Measurements from ENCODE around the gene GPR4. TPM values are rescaled to one million over a fixed set of nuclear protein-coding genes. Genes with fewer than 3 reads are reported as not detected.

The GPR4 gene
- total RNA-seq, 1 donor from 2014 or later = 0.30 TPM

- H3K27me3 ChIP-seq (ENCODE audit: insufficient read depth, low read length) = no peaks in the 10 kb centered on the region
- H3K4me1 ChIP-seq (ENCODE audit: insufficient read depth, low read length) = peaks cover 9% of the 10 kb centered on the region
- H3K9me3 Mint-ChIP-seq (ENCODE audit: unreplicated experiment) = no peaks in the 10 kb centered on the region
- FAIRE-seq = no peak
- H3K79me2 ChIP-seq (ENCODE audit: insufficient read depth, low read length) = peaks cover 29% of the 10 kb centered on the region
- H3K27ac Mint-ChIP-seq (ENCODE audit: unreplicated experiment) = no peak overlapping the region
- no peak overlapping the region for H3K4me2 ChIP-seq (ENCODE audit: low read length)
- H3K4me3 ChIP-seq (ENCODE audit: insufficient read depth, low read depth, low read length) = no peak overlapping the region
- H3K9me3 ChIP-seq (ENCODE audit: insufficient read depth, low read depth, low read length) = no peaks in the 10 kb centered on the region
- H3K4me3 Mint-ChIP-seq (ENCODE audit: unreplicated experiment) = no peak overlapping the region
- H3K4me1 Mint-ChIP-seq (ENCODE audit: low read depth, unreplicated experiment) = no peaks in the 10 kb centered on the region
- TF ChIP-seq CTCF (IDR thresholded peaks at IDR 0.05; ENCODE audit: insufficient read depth, low read depth, low read length) = peak; percentile 77
- TF ChIP-seq EZH2 (IDR thresholded peaks at IDR 0.05; ENCODE audit: insufficient read depth, low read length) = no peak
- no peaks in the 10 kb centered on the region for H3K27me3 Mint-ChIP-seq (ENCODE audit: low read depth, unreplicated experiment)
- H3K27ac ChIP-seq (ENCODE audit: low read depth, low read length) = no peak overlapping the region
- H3K9ac ChIP-seq (ENCODE audit: low read length) = no peak overlapping the region
- no peak for DNase-seq (ENCODE audit: low read depth)
- no peaks in the 10 kb centered on the region for H3K36me3 Mint-ChIP-seq (ENCODE audit: low read depth, unreplicated experiment)
- peaks cover 20% of the 10 kb centered on the region for H4K20me1 ChIP-seq (ENCODE audit: insufficient read depth, low read length)
- no peaks in the 10 kb centered on the region for H3K36me3 ChIP-seq (ENCODE audit: insufficient read depth, low read length)
- no peak overlapping the region for H2AFZ ChIP-seq (ENCODE audit: low read depth, low read length)
Measured at GRCh38 chr19:45569619-45570421, 32.2 kb downstream of the GPR4 start.

- Histone ChIP-seq H3K4me2 (ENCODE audit: low read length) (peak overlapping the region; percentile 37), H3K36me3 (ENCODE audit: insufficient read depth, low read length) (no peaks in the 10 kb centered on the region), H3K9me3 (ENCODE audit: insufficient read depth, low read depth, low read length) (no peaks in the 10 kb centered on the region), H4K20me1 (ENCODE audit: insufficient read depth, low read length) (peaks cover 20% of the 10 kb centered on the region), H3K9ac (ENCODE audit: low read length) (peak overlapping the region; percentile 20), H3K79me2 (ENCODE audit: insufficient read depth, low read length) (peaks cover 26% of the 10 kb centered on the region), H3K4me1 (ENCODE audit: insufficient read depth, low read length) (peaks cover 9% of the 10 kb centered on the region), H2AFZ (ENCODE audit: low read depth, low read length) (no peak overlapping the region), H3K27me3 (ENCODE audit: insufficient read depth, low read length) (no peaks in the 10 kb centered on the region), H3K4me3 (ENCODE audit: insufficient read depth, low read depth, low read length) (no peak overlapping the region), H3K27ac (ENCODE audit: low read depth, low read length) (peak overlapping the region; percentile 54)
- TF ChIP-seq EZH2 (IDR thresholded peaks at IDR 0.05; ENCODE audit: insufficient read depth, low read length) (no peak), CTCF (IDR thresholded peaks at IDR 0.05; ENCODE audit: insufficient read depth, low read depth, low read length) (no peak)
- no peaks in the 10 kb centered on the region for H3K36me3 Mint-ChIP-seq (ENCODE audit: low read depth, unreplicated experiment)
- no peaks in the 10 kb centered on the region for H3K9me3 Mint-ChIP-seq (ENCODE audit: unreplicated experiment)
- no peak overlapping the region for H3K4me3 Mint-ChIP-seq (ENCODE audit: unreplicated experiment)
- no peaks in the 10 kb centered on the region for H3K4me1 Mint-ChIP-seq (ENCODE audit: low read depth, unreplicated experiment)
- H3K27me3 Mint-ChIP-seq (ENCODE audit: low read depth, unreplicated experiment) = no peaks in the 10 kb centered on the region
- FAIRE-seq (peak; percentile 80), DNase-seq (ENCODE audit: low read depth) (peak; percentile 69)
- H3K27ac Mint-ChIP-seq (ENCODE audit: unreplicated experiment) = no peak overlapping the region
Measured at GRCh38 chr19:45568732-45569131, 33.3 kb downstream of the GPR4 start.

GRCh38 chr19:45567609-45568008, 34.4 kb downstream of the GPR4 start:
- H3K27me3 ChIP-seq (ENCODE audit: insufficient read depth, low read length) = no peaks in the 10 kb centered on the region
- H3K9me3 ChIP-seq (ENCODE audit: insufficient read depth, low read depth, low read length) = no peaks in the 10 kb centered on the region
- peaks cover 14% of the 10 kb centered on the region for H3K4me1 ChIP-seq (ENCODE audit: insufficient read depth, low read length)
- Mint-ChIP-seq H3K4me1 (ENCODE audit: low read depth, unreplicated experiment) (peaks cover 3% of the 10 kb centered on the region), H3K27me3 (ENCODE audit: low read depth, unreplicated experiment) (no peaks in the 10 kb centered on the region), H3K27ac (ENCODE audit: unreplicated experiment) (no peak overlapping the region), H3K9me3 (ENCODE audit: unreplicated experiment) (no peaks in the 10 kb centered on the region), H3K36me3 (ENCODE audit: low read depth, unreplicated experiment) (no peaks in the 10 kb centered on the region), H3K4me3 (ENCODE audit: unreplicated experiment) (no peak overlapping the region)
- H3K36me3 ChIP-seq (ENCODE audit: insufficient read depth, low read length) = no peaks in the 10 kb centered on the region
- FAIRE-seq = no peak
- peaks cover 18% of the 10 kb centered on the region for H3K79me2 ChIP-seq (ENCODE audit: insufficient read depth, low read length)
- no peak overlapping the region for H3K9ac ChIP-seq (ENCODE audit: low read length)
- no peak for DNase-seq (ENCODE audit: low read depth)
- no peak overlapping the region for H3K4me2 ChIP-seq (ENCODE audit: low read length)
- TF ChIP-seq EZH2 (IDR thresholded peaks at IDR 0.05; ENCODE audit: insufficient read depth, low read length) (no peak), CTCF (IDR thresholded peaks at IDR 0.05; ENCODE audit: insufficient read depth, low read depth, low read length) (no peak)
- no peak overlapping the region for H3K27ac ChIP-seq (ENCODE audit: low read depth, low read length)
- peaks cover 20% of the 10 kb centered on the region for H4K20me1 ChIP-seq (ENCODE audit: insufficient read depth, low read length)
- H3K4me3 ChIP-seq (ENCODE audit: insufficient read depth, low read depth, low read length) = no peak overlapping the region
- no peak overlapping the region for H2AFZ ChIP-seq (ENCODE audit: low read depth, low read length)

Measured in astrocyte (in vitro differentiated cells and primary cell).